GM19397 (cell line): ENCODE results near the gene INSM2.
A peak's percentile ranks its signal among the peaks of the same experiment; 100 is the strongest.

ENCODE experiments used
- ATAC-seq: cut with Tn5 transposase; IDR thresholded peaks from one replicate; pipeline ENCODE4 v1.9.1; 2021; ENCODE audit warnings: mild to moderate bottlenecking, moderate library complexity; ENCODE audit not compliant: unreplicated experiment

The INSM2 gene

DNA sequence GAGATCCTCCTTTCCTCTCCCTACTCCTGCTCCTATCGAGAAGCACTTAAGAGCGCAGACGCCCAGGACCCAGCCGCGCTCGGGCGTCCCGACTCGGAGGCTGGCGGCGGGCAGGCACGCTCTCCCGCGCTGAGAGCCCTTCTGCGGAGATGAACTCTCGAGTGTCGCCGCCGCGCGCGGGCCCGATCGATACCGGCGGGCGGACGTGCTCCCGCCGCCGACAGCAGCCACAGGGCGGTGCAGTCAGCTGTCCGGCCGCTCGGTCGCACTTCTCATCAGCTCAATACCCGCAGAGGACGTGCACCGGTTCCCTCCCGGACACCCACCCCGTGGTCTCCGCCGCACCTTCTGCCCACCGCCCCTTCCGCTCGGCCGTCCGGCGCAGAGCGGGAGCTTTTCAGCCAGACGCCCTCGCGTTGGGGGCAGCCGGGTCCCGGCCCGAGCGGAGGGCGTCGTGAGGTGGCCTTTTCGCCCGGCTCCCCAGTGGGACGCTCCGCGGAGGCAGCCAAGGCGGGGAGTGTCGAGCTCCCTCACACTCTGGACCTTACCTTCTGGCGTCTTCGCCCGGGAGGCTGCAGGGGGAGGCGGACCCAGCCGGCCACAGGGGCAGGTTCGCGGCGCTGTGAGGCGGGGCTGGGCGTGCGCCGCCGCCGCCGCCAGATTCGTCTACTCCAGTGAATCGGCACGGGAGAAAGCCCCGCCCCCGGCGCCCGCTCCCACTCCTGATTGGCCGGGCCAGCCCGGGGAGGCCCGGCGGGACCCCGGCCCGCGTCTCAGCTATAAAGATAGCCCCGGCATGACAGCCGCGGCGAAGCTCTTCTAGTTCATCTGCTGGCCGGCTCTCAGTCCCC is at the start of gene INSM2:
Gene INSM2, plus strand, starts transcription at position 808 of the 851 bp plus-strand sequence. CDS start 89 bp downstream, outside the sequence.
- ATAC-seq = peak; percentile 74

- ATAC-seq = no peak
Observed at GRCh38 chr14:35492569-35493014, 41.4 kb upstream of the INSM2 start.

DNA sequence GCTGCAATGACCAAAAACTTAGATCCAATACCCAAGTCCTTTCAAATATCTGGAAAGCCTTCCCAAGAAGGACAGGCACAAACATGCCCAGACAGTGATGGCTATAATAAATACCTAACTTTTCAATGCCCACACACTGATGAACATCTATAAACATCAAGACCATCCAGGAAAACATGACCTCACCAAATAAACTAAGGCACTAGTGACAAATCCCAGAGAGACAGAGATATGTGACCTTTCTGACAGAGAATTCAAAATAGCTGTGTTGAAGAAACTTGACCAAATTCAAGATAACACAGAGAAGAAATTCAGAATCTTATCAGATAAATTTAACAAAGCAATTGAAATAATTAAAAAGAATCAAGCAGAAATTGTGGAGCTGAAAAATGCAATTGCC is 38.7 kb upstream of the INSM2 start:
- no peak for ATAC-seq

- ATAC-seq = no peak
Observed at GRCh38 chr14:35499180-35499579, 34.8 kb upstream of the INSM2 start.

DNA sequence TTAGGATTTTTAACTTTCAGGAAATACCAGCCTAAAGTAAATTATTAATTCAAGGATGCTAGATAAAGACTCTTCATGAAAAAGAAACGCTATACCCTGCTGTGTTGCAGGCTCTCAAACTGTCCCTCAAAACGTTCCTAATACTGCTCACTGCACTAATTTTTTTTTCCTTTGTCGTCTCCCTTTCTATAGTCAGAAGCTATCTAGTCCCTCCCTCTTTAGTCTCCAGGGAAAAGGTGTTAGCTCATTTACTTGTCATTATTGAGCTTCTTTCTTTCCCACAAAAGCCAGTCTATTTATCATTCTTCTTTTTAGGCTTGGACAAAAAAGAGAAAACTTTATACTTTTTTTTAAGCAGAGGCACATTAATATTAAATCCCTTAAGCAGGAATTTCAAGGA is 30.3 kb upstream of the INSM2 start:
- ATAC-seq = no peak

- no peak for ATAC-seq
Observed at GRCh38 chr14:35504260-35504659, 29.7 kb upstream of the INSM2 start.

DNA sequence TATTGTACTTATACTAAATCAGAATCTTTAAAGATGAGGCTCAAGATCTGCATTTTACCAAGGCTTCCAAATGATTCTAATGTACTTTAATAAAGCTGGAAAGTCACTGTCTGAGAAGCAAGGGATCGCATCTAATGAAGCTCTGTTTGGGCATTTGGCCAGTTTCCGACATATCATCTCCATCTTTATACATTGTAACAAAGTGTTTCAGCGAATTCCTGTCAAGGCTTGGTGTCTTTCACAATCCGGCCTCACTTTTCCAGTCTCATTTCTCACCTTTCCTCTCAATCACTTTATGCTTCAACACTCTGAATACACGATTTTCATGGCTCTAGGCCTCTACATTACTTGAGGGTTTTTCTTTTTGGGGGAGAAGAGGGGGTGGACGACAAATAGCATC is 27.5 kb upstream of the INSM2 start:
- no peak for ATAC-seq

GRCh38 chr14:35506927-35507326 is 27.0 kb upstream of the INSM2 start:
- no peak for ATAC-seq

GRCh38 chr14:35509846-35510245 is 24.1 kb upstream of the INSM2 start:
- no peak for ATAC-seq

- ATAC-seq = no peak
Observed at GRCh38 chr14:35512765-35513164, 21.2 kb upstream of the INSM2 start.

DNA sequence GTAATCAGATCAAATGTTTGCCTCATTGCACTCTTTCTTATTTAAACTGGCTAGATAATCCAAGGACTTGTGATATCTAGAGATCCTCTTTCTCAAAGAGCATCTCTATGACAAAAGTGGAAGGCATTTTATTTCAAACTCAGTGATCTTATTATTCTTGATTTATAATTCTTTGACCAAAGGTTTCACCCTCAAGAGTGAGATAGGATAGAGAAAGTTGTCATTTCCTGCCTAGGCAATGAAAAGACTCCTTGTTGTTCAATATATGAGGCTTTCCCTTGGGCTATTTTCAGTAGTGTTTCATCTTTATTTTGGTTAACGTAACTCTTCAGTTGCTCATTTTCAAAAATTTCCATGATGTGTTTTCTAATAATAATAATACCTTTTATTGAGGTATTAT is 18.0 kb upstream of the INSM2 start:
- ATAC-seq = no peak

- ATAC-seq = no peak
Observed at GRCh38 chr14:35519986-35520385, 14.0 kb upstream of the INSM2 start.

DNA sequence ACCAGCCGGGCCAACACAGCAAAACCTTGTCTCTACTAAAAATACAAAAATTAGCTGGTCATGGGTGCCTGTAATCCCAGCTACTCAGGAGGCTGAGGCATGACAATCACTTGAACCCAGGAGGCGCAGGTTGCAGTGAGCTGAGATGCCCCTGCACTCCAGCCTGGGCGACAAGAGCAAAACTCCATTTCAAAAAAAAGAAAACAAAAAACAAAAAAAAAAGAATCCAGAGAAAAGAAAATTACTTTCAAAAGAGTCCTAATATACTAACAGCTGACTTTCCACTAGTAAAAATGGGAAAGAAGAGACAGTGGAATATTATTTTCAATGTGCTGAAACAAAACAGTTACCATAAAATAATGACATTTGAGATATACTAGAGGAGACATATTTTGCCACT is 8.3 kb upstream of the INSM2 start:
- no peak for ATAC-seq

- no peak for ATAC-seq
Observed at GRCh38 chr14:35526962-35527361, 7.0 kb upstream of the INSM2 start.

DNA sequence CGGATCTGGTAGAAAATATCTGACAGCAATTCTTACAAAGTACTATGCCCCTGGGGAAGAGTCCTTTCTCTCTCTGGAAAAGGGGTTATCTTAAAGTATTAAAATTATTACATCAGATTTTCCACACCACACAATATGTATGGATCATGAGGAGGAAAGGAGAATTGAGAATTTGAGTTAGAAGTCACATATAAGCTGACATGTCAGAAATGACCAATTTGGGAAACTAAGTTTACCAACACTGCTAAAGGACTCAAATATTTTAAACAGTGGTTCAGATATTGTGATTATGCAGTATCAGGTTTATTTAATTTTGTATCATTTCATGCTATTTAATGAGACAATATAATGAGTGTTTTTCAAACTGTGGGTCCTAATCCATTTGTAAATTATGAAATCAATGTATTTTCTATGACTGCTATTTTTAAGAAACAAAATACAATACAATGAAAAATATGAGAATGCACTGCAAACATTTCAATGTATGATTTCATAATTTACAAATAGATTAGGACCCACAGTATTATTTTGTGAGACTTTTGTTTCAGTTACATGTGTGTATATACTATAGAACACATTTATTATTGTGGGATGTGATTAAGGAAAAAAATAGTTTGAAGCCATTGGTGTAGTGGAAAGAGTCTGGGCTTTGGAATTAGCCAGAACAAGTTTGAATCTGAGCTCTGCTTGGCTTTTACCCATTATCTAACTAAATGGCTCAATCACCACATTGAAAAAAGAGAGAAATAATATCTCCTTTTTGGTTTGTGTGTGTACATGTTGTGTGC is 1.8 kb upstream of the INSM2 start:
- no peak for ATAC-seq

GRCh38 chr14:35532783-35533356 is 1.1 kb upstream of the INSM2 start:
- no peak for ATAC-seq

- ATAC-seq = peak; percentile 5
Observed at GRCh38 chr14:35534208-35534872, 376 bp downstream of the INSM2 start.

DNA sequence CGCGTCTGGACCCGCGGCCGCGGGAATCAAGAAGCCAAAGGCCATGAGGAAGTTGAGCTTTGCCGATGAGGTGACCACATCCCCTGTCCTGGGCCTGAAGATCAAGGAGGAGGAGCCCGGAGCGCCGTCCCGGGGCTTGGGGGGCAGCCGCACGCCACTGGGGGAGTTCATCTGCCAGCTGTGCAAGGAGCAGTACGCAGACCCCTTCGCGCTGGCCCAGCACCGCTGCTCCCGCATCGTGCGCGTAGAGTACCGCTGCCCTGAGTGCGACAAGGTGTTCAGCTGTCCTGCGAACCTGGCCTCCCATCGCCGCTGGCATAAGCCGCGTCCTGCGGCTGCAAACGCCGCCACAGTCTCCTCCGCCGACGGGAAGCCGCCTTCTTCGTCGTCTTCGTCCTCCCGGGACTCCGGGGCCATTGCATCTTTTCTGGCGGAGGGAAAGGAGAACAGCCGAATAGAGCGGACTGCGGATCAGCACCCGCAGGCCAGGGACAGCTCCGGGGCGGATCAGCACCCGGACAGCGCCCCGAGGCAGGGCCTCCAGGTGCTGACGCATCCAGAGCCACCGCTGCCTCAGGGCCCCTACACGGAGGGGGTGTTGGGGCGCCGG is 1.0 kb downstream of the INSM2 start:
- ATAC-seq = peak; percentile 70

- peak; percentile 2 for ATAC-seq
Observed at GRCh38 chr14:35535483-35536112, 1.6 kb downstream of the INSM2 start.

DNA sequence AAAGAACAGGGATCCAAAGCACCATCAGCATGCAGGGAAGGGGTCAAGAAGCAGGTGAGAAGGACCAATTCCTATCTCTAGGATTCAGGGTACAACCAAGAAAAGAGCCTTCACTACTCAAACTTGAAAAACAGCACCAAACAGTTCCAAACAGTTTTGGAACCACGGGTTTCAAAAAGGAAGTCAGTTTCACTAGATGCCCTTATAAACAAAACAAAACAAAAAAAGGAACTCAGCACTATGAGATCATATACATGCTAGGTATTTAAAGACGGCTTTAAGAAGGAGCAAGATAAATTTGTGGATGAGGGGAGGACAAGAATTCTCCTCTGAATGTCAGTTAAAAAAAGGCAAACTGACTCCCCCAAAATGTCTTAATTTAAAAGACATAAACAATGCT is 6.0 kb downstream of the INSM2 start:
- ATAC-seq = no peak
